Measurements from ENCODE around the gene TRA2B.

GRCh38 chr3:185971579-185971978 lies 33.8 kb upstream of the TRA2B start:
- TF ChIP-seq USF2 (IDR thresholded peaks at IDR 0.05; ENCODE audit: low read length), result no peak
- TF ChIP-seq CHD2 (IDR thresholded peaks at IDR 0.05; ENCODE audit: low read length), result no peak
- TF ChIP-seq POLR2AphosphoS5 (IDR thresholded peaks at IDR 0.05; ENCODE audit: low read depth, low read length), result no peak
- no peak for TF ChIP-seq TBP (IDR thresholded peaks at IDR 0.05; ENCODE audit: low read depth, low read length)
- no peak for TF ChIP-seq SP2 (IDR thresholded peaks at IDR 0.05; ENCODE audit: low read length)
- TF ChIP-seq CTCF (IDR thresholded peaks at IDR 0.05; ENCODE audit: control extremely low read depth in 1 of 3, insufficient read depth in 1 of 3, low read depth in 1 of 3, low read length in 3 of 3), result no peak
- no peak for TF ChIP-seq POLR2A (IDR thresholded peaks at IDR 0.05; ENCODE audit: control extremely low read depth in 1 of 2, low read depth in 2 of 2, low read length in 2 of 2)
- no peak for TF ChIP-seq EGR1 (IDR thresholded peaks at IDR 0.05; ENCODE audit: borderline replicate concordance, low read depth, low read length)
- no peak for TF ChIP-seq ATF2 (IDR thresholded peaks at IDR 0.05; ENCODE audit: low read length)
- no peak for TF ChIP-seq EP300 (IDR thresholded peaks at IDR 0.05; ENCODE audit: borderline replicate concordance in 1 of 2, low read depth in 2 of 2, low read length in 2 of 2)
- no peak for TF ChIP-seq CHD1 (IDR thresholded peaks at IDR 0.05; ENCODE audit: low read depth, low read length)

All from H1 (cell line).